GM21381 (cell line): ENCODE data around the gene PRR20C.
"Not testable (repeated sequence)": the region's sequence is repeated elsewhere in the genome, so short reads cannot be mapped to it uniquely, and the experiment has no call there.

Experiments used
- ATAC-seq: cut with Tn5 transposase; IDR thresholded peaks from one replicate; pipeline ENCODE4 v1.9.1; 2021; ENCODE audit warnings: mild to moderate bottlenecking, moderate library complexity; ENCODE audit not compliant: unreplicated experiment

PRR20C gene

DNA sequence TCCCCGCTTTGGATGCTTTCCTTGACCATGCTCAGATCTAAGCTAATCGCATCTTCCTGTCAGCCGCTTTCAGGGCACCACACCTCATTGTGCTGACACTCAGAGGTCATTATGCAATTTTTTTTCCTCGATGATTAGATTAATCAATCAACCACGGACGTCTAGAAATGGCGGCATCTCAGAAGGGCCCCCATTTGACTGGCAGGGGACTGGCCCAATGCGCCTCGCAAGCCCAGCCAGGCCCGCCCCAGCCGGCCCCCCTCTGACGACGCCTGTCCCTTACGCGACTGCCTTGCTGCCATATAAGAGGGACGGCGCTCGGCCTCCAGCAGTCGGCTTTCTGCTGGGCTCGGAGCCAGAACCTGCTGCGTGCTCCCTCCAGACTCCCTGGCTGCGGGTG is at the start of gene PRR20C:
TSS of gene PRR20C (plus strand) at position 301 of the 400 bp plus-strand sequence. CDS start 387 bp downstream, outside the sequence.
- ATAC-seq, result not testable (repeated sequence)

DNA sequence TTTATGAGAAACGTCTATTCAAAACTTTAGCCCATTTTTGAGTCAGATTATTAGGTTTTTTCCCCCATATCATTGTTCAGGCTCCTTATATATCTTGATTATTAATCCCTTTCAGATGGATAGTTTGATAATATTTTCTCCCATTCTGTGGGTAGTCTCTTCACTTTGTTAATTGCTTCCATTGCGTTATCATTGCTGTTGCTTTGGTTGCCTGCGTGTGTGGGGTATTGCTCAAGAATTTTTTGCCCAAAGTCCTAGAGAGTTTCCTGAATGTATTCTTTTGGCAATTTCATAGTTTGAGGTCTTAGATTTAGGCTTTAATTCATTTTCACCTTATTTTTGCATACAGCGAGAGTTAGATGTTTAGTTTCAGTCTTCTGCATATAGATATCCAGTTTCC is 38.9 kb upstream of the PRR20C start:
- ATAC-seq, result no peak

DNA sequence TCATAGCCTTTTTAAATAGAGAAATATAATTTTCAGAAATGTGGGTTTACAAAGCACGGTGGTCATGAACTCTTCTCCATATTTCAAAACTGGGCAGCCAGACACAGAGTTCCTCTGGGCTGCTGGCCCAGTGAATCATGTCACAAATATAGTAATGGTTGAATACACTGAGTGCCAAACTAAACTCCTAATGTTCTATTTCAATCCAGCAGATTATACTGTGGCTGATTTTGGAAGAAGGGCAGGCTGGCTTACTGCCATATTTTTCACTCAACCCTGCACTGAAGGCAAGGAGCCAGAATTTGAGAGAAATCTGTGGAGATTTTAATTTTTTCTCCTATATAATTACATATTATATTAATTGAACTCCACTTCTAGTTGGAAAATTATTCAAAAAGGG is 30.2 kb upstream of the PRR20C start:
- no peak for ATAC-seq

DNA sequence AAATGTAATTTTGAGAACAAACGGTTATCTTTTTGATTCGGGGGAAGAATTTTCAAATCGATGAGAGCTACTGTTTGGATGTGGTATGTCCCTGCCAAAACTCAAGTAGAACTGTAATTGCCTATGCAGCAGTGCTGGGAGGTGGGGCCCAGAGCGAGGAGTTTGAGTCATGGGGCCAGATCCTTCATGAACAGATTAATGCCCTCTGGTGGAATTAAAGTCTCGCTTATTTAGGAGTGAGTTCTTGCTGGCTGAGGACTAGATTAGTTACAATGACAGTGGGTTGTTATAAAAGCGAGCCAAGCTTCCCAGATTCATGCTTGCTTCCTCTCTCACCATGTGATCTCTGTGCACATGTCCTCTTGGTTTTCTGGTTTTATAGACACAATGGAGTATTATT is 25.0 kb upstream of the PRR20C start:
- ATAC-seq, result no peak

DNA sequence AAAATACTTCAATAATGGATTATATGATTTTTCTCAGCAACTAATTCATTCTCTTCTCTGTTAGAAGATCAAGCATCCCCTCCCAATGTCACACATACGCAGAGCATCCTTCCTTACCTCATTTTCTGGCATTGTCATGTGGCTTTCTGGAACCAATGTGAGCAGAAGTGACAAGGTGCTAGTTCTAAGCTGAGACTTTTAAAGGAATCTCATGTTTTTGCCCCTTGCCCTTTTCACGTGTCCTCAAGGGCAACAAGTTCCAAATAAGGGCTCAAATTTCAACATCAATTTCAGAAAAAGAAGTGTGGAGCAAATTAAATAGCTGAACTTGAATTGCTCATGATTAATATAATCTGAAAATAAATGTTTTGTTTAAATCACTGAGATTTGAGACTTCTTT is 17.8 kb upstream of the PRR20C start:
- no peak for ATAC-seq

DNA sequence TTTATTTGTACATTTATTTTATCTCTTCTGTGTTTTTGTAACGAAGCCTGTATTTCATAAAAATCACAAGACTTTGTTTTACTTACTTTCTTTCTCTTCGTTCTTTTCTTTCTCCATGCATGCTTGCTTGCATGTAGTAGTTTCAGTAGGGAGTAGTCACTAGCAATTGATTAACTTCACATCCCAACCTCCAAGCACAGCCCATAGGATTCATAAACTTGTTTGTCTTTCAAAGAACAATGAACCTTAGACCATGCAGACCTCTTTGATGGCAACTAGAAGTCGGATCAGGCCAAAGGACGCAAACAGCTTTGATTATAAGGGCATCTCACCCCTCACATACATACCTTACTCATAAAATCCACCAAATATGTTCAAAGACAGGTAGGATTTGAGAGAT is 16.3 kb upstream of the PRR20C start:
- ATAC-seq, result no peak

DNA sequence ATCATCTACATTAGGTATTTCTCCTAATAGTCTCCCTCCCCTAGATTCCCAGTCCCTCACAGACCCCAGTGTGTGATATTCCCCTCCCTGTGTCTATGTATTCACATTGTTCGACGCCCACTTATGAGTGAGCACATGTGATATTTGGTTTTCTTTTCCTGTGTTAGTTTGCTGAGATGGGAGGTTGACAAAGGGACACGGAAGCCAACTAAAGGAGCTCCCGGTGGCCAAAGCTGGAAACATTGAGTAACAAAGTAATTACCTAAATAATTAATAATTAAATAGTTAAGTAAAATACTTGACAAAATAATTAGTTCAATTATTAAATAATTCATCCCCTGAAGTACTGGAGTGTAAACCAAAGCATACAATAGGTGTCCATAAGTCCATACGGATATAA is 14.9 kb upstream of the PRR20C start:
- no peak for ATAC-seq

DNA sequence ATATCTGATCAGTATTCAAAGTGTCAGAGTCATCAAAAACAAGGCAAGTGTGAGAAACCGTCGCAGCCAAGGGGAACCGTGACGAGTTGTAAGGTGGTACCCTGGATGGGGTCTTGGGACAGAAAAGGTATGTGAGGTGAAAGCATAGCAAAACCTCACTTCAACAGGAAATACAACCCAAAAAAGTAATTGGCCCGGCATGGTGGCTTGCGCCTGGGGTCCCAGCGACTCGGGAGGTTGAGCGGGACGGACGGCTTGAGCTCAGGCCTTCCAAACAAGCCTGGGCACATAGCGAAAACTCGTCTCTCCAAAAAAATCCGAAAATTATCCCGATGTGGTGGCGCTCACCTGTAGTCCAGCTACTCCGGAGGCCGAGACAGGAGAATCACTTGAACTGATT is 14.1 kb upstream of the PRR20C start:
- not testable (repeated sequence) for ATAC-seq

DNA sequence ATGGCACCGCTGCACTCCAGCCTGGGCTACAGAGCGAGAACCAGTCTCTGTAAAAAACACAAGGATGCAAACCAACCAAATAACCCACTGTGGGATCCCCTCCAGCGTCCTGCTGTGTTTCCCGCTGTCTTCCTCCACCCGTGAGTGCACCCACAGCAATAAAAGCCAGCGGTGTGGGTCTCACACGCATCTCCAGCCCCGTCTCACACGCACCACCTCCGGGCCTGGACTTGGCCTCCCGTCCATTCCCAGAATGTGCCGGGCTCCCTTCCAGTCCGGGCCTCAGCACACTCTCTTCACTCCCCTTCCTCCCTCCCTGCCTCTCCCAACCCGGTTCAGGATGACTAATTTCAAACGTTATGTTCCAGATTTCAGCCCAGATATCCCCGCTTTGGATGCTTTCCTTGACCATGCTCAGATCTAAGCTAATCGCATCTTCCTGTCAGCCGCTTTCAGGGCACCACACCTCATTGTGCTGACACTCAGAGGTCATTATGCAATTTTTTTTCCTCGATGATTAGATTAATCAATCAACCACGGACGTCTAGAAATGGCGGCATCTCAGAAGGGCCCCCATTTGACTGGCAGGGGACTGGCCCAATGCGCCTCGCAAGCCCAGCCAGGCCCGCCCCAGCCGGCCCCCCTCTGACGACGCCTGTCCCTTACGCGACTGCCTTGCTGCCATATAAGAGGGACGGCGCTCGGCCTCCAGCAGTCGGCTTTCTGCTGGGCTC is 13.5 kb upstream of the PRR20C start, which contains the start of gene PRR20A:
TSS of gene PRR20A (plus strand) at position 684 of the 734 bp plus-strand sequence. CDS start 387 bp downstream, outside the sequence.
- ATAC-seq, result not testable (repeated sequence)

DNA sequence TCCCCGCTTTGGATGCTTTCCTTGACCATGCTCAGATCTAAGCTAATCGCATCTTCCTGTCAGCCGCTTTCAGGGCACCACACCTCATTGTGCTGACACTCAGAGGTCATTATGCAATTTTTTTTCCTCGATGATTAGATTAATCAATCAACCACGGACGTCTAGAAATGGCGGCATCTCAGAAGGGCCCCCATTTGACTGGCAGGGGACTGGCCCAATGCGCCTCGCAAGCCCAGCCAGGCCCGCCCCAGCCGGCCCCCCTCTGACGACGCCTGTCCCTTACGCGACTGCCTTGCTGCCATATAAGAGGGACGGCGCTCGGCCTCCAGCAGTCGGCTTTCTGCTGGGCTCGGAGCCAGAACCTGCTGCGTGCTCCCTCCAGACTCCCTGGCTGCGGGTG is 6.7 kb upstream of the PRR20C start, which contains the start of gene PRR20B:
TSS of gene PRR20B (plus strand) at position 301 of the 400 bp plus-strand sequence. CDS start 387 bp downstream, outside the sequence.
- ATAC-seq, result not testable (repeated sequence)

DNA sequence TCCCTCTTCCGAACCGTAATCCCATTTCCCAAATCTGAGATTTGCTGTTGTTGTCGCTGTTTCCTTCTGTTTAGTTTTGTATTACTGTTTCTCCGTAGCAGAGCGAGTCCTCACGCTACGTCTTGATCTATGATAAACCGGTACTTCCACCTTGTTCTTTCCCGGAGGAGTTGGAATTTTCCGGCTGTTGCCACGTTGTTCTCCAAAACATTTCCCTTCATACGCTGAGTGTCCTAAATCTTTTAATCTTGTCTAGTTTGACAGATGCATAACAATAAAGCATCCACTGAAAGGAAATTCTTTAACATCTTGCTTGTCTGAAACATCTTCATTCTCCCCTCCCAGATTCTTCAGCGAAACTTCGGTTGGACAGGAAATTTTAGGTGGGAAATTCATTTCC is 5.8 kb upstream of the PRR20C start:
- ATAC-seq, result not testable (repeated sequence)

DNA sequence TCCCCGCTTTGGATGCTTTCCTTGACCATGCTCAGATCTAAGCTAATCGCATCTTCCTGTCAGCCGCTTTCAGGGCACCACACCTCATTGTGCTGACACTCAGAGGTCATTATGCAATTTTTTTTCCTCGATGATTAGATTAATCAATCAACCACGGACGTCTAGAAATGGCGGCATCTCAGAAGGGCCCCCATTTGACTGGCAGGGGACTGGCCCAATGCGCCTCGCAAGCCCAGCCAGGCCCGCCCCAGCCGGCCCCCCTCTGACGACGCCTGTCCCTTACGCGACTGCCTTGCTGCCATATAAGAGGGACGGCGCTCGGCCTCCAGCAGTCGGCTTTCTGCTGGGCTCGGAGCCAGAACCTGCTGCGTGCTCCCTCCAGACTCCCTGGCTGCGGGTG is 6.5 kb downstream of the PRR20C start, which contains the start of gene PRR20D:
TSS of gene PRR20D (plus strand) at position 301 of the 400 bp plus-strand sequence. CDS start 387 bp downstream, outside the sequence.
- ATAC-seq, result not testable (repeated sequence)

DNA sequence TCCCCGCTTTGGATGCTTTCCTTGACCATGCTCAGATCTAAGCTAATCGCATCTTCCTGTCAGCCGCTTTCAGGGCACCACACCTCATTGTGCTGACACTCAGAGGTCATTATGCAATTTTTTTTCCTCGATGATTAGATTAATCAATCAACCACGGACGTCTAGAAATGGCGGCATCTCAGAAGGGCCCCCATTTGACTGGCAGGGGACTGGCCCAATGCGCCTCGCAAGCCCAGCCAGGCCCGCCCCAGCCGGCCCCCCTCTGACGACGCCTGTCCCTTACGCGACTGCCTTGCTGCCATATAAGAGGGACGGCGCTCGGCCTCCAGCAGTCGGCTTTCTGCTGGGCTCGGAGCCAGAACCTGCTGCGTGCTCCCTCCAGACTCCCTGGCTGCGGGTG is 13.0 kb downstream of the PRR20C start, which contains the start of gene PRR20E:
TSS of gene PRR20E (plus strand) at position 301 of the 400 bp plus-strand sequence. CDS start 387 bp downstream, outside the sequence.
- not testable (repeated sequence) for ATAC-seq

DNA sequence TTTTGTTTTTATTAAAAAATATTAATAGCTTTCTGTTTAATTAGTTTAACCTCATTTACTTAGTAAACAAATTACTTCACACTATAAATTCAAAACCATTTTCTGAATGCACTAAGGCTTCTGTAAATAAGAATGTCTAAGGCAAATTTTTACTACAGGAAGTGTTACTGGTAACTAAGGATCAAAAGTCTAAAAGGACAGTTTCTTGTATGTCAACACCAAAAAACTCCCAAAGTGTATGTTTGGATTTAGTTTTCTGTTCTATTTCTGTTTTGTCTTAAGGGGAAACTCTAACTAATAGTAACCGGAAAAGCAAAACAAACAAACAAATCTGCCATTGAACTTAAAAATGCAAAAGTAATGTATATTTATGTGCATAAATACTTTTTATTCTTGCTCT is 37.8 kb downstream of the PRR20C start:
- no peak for ATAC-seq
